NCI-H1417 treated with DMSO at 0.1 percent for 48 hours (cell line): Measurements from ENCODE around the gene ADAMTS15.

Experiments used
- DNase-seq: peaks from one replicate; lab custom pipeline; 2025; lab: John Stamatoyannopoulos, UW

Gene ADAMTS15, protein sequence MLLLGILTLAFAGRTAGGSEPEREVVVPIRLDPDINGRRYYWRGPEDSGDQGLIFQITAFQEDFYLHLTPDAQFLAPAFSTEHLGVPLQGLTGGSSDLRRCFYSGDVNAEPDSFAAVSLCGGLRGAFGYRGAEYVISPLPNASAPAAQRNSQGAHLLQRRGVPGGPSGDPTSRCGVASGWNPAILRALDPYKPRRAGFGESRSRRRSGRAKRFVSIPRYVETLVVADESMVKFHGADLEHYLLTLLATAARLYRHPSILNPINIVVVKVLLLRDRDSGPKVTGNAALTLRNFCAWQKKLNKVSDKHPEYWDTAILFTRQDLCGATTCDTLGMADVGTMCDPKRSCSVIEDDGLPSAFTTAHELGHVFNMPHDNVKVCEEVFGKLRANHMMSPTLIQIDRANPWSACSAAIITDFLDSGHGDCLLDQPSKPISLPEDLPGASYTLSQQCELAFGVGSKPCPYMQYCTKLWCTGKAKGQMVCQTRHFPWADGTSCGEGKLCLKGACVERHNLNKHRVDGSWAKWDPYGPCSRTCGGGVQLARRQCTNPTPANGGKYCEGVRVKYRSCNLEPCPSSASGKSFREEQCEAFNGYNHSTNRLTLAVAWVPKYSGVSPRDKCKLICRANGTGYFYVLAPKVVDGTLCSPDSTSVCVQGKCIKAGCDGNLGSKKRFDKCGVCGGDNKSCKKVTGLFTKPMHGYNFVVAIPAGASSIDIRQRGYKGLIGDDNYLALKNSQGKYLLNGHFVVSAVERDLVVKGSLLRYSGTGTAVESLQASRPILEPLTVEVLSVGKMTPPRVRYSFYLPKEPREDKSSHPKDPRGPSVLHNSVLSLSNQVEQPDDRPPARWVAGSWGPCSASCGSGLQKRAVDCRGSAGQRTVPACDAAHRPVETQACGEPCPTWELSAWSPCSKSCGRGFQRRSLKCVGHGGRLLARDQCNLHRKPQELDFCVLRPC

DNA sequence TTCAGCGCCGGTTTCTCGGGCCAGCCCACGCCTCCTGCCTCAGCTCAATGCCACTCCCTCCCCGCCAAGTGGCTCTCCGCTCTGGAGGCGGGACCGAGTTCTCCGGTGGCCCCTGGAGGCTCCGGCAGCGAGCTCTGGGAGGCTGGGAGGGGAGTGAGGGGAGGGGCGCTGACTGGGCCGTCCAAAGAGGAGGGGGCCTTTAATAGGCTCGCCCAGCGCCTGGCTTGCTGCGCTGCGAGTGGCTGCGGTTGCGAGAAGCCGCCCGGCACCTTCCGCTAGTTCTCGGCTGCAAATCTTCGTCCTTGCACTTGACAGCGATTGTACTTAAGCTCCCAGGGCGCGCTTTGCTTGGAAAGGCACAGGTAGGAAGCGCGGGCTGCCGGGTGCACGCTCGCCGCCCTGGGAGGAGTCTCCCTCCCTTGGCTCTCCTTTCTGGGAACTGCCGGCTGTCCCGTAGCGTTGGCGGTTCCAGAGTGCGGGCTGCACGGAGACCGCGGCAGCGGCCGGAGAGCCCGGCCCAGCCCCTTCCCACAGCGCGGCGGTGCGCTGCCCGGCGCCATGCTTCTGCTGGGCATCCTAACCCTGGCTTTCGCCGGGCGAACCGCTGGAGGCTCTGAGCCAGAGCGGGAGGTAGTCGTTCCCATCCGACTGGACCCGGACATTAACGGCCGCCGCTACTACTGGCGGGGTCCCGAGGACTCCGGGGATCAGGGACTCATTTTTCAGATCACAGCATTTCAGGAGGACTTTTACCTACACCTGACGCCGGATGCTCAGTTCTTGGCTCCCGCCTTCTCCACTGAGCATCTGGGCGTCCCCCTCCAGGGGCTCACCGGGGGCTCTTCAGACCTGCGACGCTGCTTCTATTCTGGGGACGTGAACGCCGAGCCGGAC lies at the start of gene ADAMTS15:
Gene ADAMTS15 (plus strand): TSS at position 230 of the 894 bp plus-strand sequence. CDS start 329 bp downstream, at position 559.
- DNase-seq, result no peak

DNA sequence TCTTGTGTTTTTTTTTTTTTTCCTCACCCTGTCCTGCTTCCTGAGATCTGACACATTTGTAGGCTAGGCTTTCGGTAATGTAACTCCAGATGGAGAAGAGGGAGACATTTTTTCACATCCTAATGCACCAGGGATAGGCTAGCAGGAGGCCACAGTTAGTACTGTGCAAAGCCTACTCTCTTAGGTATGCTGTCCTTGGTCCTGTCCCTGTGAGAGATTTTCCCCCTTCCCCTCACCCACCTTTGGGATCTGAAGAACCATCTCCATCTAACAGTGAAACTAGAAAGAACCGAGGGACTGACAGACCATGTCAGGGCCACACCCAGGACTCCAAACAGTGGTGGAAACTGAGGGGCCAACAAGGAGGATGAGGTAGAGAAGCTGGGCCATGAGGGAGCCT lies 49.2 kb upstream of the ADAMTS15 start:
- no peak for DNase-seq

DNA sequence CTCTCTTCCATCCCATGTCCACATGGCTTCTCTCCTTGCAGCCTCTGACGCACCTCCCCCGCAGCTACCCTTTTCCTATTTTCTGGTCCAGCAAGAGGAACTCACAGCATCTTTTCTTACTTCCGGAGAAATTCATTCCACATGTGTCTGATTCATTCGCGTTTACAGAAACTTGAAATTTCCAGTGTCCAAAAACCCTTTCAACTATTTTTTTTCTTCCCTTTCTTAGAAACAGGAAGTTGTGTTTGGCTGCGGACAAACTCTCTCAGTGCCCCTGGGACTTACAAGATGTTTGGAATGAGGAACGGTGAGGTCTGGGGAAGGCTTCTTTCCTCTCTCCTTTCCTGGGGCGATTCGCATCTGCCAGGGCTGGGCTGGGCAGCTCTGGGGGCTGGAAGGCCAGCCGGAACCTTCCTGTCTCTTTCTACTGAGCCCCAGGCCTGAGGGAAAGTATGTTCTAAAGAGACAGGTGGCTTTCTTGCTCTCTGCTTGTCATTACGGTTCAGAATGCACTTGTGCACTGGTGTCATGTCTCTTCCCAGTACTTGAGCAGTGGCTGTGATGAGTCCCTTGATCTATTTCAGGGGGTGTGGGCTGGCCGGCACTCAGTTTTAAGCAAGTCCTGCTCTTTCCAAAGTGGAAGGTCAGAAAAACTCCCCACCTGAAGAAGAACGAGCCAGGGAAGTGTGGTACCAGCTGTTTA lies 47.5 kb upstream of the ADAMTS15 start:
- no peak for DNase-seq

DNA sequence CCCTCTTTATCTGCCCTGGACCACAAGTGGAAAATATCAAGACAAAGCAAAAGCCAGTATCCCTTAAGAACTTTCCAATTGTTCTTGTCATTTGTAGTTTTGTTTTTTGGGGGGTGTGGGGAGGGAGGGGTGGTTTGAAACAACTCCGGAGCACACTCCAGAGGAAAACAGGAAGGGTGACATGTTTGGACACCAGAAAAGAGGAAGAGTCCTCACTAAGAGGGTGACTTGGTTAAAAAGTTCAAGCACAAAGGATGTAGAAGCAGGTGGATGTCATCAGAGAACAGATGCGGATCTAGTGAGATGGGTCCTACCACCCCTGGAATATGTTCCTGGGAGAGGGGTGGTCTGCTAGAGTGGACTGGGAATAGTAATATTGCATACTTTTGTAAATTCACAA lies 45.9 kb upstream of the ADAMTS15 start:
- DNase-seq, result no peak

DNA sequence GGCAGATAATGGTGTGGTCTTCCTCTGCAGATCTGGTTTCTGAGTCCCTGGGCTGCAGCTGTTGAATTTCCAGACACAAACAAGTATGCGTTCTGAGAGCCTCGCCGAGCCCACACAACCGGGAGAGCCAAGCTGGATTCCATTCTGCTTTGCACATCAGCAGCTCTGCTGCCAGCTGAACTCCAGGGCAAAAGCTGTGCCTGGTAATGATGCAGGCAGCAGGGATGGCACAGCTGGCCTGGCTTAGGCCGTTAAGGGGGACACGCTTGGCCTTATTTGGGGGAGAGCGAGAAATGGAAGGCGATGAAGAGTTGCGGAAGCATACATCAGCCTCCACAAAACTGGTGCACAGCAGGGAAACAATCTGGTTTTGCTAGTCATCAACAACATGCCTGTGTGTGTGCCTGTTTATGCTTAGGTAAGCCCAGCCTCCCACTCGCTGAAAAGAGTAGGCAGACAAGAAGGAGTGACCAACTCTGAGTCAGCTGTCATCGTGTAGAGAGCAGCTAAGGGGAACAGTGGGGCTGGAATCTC lies 45.1 kb upstream of the ADAMTS15 start:
- DNase-seq, result no peak

DNA sequence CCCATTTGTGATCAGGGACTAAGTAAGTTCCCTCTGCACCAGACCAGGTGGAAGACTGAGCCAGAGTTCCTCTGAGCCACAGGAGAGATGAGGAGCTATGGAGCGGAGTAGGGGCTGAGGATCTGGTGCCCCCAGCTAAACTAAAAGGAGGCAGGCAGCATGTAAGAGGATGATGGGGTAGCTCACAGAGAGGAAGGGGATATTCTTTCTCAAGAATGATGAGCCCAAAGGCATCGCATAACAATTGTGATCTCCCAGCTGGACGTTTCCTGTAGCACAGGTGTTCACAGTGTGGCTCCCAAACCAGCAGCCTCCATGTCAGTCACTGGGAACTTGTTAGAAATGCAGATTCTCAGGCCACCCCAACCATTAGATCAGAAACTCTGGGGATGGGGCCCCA lies 44.5 kb upstream of the ADAMTS15 start:
- no peak for DNase-seq

DNA sequence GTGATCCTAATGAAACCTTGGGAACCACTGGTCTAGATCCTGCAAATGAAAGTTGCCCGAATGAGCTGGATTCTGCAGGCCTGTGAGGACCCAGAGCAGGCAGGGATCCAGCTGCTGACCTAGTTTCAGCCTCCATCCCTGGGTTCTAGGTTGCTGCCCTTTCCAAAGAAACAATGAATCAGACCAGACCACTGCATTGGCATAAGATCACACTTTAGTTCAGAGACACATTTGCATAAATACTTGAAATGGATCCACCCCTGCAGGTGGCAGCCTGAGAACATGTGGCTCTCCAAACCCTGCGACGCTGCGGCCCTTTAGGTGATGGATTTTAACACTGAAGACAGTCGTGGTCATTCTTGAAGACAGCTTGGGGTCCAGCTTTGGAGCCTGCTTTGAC lies 43.7 kb upstream of the ADAMTS15 start:
- DNase-seq, result no peak

DNA sequence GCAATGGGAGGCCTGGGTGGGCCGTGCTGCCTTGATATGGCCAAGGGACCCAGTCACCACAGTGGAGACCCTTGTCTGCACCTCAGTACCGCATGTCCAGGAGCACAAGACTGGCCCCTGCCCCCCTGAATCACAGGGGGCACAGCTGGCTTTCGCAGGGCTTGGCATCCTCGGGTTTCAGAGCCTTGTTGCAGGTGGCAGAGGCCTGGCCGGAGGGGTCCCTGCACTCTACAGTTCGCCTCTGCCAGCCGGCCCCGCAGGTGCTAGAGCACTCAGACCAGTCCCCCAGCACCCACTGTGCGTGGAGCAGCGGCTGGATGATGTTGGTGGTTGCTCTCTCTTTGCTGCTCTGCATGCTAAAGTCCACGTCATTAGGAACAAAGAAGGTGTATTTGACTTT lies 43.0 kb upstream of the ADAMTS15 start:
- no peak for DNase-seq

DNA sequence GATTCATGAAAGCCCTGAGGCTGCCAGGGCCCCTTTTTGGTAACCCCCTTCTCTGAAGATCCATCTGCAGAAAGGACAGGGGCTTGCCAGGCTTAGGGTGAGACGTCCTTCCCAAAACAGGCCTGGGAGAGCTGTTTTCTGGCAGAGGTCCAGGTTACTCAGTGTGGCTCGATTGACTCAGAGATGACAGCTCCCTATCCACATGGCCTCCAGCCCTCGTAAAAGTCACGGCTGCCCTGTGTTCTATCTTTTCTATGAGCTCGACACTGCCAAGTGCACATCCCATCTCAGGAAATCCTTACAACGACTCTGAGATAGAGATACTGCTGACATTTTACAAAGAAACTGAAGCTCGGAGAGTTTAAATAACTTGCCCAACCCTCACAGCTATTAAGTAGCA lies 40.5 kb upstream of the ADAMTS15 start:
- no peak for DNase-seq

DNA sequence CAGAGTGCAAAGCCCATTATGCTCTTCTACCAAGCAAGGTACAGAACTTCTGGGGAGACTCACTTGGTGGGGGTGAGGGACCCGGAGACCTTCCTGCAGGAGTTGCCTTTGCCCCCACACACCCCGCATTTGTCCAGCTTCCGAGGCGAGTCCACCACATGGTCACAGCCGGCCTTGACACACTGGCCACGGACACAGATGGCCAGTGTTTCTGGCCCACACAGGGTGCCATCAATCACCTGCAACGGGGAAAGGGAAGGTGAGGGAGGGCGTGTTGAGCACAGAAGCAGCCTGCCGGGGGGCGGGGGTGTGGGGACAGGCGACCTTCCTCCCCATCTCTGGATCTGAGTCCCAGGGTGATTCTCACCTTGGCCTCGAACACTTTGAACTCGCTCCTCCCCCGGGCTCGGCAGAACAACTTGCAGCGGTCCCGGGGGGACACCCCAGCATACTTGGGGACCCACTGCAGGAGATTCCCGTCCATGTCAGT lies 40.0 kb upstream of the ADAMTS15 start:
- DNase-seq, result no peak

DNA sequence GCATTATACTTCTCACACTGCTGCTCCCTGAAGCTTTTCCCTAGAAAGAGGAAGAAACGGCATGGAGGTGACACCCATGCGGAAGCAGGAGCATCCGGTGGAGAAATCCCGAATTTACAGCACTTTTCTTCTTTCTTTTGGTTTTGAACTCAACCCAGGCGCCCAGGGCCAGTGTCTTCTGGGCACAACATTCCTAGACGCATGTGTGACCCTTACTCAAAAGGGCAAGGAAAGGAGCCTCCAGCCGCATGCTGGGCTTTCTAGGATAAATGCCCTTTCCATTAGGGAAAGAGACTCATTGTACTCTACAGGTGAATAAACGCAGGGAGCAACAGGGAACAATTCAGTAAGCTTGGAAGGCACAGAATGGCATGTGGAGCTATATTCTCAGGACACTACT lies 39.5 kb upstream of the ADAMTS15 start:
- no peak for DNase-seq

DNA sequence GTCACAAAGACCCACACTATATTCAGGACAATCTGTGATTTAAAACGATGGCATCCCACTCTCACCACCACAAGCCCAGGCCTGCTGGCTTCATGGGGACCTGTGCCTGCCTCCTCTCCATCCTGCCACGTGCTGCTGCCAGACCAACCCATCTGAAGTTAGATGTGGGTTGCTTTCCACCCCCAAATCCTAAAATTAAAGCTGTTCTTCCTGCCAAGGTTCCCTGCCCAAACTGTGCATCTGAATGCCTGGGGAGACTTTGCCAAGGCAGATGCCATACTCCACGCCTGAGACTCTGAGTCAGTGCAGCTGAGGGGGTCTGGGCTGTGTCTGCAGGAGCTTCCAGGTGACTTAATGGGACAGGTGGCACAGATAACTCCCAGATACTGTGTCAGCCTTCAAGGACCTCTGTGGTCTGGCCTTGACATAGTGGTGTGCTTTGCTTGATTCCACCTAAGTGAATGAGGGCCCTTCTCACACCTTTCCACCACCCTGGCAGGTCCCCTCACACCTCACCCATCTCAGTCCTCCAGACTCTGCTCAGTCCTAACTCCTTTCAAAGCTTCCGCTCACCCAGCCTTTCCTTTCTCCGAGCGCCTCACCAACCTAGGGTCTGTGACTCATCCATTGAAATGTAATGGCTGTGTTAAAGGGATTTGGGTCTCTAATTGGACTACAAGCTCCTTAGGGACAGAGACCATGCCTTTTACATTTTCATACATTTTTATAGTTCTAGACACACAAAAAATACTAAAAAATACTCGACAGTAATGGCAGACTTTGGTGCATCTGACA lies 38.7 kb upstream of the ADAMTS15 start:
- DNase-seq, result no peak

DNA sequence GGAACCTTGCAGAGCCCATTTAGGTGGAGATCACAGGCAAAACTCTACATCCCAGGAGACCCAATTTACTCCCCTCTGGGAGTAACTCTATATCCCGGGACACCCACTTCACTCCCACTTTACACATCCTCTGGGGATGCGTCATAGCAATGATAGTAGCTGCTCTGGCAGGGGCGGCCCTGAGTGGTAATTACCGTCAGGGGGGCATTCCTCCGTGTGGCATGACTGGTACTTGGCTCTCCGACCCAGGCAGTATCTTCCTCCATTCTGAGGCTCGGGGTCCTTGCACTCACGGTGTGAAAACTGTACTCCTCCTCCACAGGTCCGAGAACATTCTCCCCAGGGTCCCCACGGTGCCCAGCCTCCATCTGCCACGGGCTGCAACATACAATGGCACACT lies 37.2 kb upstream of the ADAMTS15 start:
- no peak for DNase-seq

DNA sequence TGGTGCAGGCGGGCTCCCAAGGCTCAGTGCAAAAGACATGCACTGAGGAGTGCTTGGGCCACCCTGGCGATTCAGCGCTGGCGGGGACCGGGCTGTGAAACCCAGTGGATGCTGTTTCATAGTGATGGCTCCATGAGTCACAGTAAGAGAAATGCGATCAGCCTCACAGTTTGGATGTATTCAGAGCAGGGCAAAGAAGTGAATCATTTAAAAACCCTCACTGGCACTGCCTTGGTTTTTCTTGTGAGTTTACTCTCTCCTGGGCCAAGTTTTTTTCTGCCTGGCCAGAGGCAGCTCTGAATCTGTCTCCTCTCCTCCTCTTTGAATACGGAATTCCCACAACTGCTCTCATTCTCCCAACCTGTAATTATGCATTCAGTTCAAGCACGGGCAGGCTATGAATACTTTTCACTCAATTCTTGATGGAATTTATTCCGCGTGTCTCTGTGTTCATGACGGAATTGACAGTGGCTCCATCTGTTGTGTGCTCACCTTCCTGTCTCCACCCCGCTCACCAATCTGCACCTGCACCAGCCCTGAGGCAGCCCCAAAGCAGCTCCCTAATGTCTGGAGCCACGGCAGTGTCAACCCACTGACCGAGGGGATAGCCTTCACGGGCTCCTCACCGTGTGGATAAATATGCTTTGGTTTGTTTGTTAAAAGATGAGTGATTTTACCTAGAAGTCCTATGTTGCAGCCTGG lies 34.9 kb upstream of the ADAMTS15 start:
- no peak for DNase-seq

DNA sequence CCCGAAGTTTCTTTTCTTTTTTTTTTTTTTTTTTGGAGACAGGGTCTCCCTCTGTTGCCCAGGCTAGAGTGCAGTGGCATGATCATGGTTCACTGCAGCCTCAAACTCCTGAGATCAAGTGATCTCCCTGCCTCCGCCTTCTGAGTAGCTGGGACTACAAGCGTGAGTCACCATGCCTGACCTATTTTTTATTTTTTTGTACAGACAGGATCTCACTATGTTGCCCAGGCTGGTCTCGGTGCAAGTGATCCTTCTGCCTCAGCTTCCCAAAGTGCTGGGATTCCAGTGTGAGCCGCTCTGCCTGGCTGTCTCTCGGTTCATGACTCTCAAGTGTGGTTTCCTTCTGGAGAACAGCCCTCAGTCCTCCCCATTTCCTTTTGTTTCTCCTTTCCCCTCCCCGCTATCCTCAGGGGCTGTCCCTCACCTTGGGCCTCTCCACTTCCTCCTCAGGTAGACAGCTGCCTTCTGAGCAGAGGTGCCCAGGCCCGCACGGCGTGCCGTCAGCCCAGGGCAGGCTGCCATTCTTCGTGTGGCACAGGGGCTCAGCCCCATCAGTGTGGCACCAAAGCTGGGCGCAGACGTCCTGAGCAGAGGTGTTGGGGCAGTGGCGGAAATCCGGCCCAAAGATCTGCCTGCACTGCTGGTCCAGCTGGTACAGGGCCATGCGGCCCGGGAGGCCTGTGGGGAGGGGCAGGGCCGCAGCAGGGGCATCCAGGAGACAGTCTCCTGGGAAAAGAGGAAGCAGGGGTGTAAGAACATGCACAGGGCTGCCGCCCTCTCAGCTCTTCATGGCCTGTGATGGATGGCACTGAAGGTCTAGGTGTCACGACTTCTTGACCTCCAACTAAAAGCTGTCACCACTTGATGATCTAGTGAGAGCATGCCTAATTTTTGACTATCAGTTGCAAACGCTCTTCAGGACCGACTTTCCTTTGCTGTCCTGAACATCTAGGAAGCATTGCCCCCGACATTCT lies 34.1 kb upstream of the ADAMTS15 start:
- no peak for DNase-seq

DNA sequence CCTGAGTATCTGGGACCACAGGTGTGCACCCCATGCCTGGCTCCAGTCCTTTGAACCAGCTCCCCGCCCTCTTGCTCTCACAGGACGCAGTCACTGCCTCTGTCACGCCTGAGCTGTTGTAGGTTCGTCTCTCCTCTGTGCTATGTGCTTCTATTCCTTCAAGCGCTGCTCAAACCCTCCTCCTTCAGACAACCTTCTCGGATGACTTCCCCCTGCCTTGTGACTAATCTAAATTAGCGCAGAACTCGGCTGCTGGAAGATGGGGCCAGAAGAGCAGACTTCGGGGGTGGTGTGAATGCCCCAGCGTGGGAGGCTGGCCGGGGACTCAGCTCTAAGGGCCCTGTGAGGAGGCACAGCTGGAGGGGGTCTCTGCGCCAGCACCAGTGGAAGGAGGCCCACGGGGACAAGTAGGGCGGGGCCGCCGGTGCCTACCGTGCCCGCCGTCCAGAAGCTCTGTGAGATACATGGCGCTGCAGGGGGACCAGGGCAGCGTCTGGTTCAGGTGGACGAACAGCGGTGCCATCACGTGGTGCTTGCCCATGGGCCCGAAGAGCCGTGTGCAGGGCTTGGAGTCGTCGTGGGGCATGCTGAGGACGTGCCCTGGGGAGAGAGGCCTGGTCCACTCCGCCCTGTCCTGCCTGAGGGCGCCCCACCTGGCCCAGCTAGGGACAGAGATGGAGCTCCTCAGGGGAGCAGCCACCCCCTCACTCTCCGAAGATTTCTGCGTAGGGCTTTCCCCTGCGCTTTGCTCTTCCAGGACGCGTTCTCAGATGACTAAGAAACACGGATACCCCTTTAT lies 32.5 kb upstream of the ADAMTS15 start:
- DNase-seq, result no peak

DNA sequence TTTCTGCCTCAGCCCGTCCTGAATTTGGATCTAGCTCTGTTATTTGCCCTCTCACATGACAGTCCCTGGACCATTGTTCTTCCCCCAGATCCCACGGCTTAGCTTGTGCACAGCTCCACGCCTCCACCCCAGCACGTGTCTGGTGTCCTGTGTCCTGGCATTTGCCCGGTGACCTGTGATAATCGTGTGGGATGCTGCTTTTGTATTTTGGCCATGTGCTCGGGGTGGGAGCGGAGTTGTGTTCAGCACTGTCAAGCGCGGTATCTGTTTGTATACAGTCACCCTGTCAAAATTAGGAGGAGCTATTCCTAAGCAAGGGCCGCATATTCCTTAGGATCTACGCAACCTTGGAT lies 31.9 kb upstream of the ADAMTS15 start:
- DNase-seq, result no peak

DNA sequence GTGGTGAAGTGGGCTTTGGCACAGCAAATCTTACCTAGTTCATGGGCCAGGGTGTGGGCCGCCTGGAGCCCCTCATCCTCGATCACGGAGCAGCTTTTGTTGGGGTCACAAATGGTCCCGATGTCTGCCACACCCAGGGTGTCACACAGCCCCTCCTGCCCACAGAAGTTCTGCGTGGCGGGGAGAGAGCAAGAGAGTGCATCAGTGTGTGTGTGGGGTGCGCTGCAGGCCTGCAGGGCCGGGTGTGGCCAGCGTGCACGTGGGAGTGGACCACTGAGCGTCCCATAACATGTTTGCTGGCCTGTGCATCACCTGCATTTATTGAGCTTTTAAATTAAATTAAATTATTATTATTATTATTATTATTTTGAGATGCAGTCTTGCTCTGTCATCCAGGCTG lies 31.5 kb upstream of the ADAMTS15 start:
- DNase-seq, result no peak
